ENCODE measurements around the gene CFAP221. TPM values are rescaled to one million over a fixed set of nuclear protein-coding genes. Genes with fewer than 3 reads are reported as not detected.
A peak's percentile ranks its signal among the peaks of the same experiment; 100 is the strongest.

Gene CFAP221
- total and polyA plus RNA-seq, 2 experiments from 2014 or later, result 0.42 to 0.65 TPM

DNA sequence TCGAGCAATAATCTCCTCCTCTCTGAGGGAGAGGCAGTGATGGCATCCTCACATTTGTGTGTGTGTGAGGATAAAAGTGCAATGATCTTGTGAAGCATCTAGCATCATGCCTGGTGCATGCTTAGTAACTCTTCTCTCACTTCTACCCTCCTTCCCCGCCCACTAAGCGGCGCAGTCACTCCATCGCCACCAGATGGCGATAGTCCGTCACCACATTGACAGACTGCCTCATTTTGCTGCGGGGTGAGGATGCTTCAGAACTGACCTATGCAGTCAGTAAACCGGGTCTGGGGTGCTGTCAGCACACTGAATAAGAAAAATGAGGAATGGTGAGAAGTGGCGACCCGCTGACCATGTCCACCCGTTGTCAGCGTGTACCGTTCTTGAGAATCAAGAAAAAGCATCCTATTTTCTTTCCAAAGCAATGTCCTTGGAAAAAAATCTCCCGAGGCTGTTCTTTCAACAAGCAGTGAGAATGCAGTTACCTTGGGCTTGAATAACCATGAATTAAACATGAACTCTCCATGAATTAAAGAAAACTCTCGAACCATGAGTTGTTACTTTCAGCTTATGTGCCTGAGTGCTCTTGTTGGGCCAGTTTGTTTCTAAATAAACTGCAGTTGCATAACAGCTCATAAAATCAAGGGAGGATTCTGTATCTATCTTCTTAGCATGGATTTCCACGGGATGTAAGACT is 97.5 kb downstream of the CFAP221 start:
- no peak overlapping the region for H2AFZ ChIP-seq
- no peaks in the 10 kb centered on the region for H3K9me3 Mint-ChIP-seq
- no peak for TF ChIP-seq STAT1 (IDR thresholded peaks at IDR 0.05; ENCODE audit: unreplicated experiment)
- no peak for TF ChIP-seq ETS1 (IDR thresholded peaks at IDR 0.05)
- no peak; the same call in 1 of the 2 replicates for TF ChIP-seq CREB1 (CRISPR knock-in tag; IDR thresholded peaks at IDR 0.05; ENCODE audit: low read depth)
- peak; percentile 97 to 99 for TF ChIP-seq CTCF (conservative IDR thresholded peaks at IDR 0.05; ENCODE audit: low read depth in 2 of 2)
- TF ChIP-seq EZH2phosphoT487 (IDR thresholded peaks at IDR 0.05; ENCODE audit: unreplicated experiment), result no peak
- no peak for TF ChIP-seq NANOG (IDR thresholded peaks at IDR 0.05; ENCODE audit: borderline replicate concordance)
- no peaks in the 10 kb centered on the region for H3K9me2 ChIP-seq (ENCODE audit: insufficient read depth)
- H3K36me3 ChIP-seq (ENCODE audit: insufficient read depth), result no peaks in the 10 kb centered on the region
- no peaks in the 10 kb centered on the region for H3K36me3 Mint-ChIP-seq (ENCODE audit: low read depth)
- peaks cover 23% of the 10 kb centered on the region for H3K4me1 Mint-ChIP-seq
- H3K4me3 Mint-ChIP-seq, result no peak overlapping the region
- H3F3A ChIP-seq (replicated peaks; ENCODE audit: low read depth), result no peaks in the 10 kb centered on the region
- peaks cover 7% of the 10 kb centered on the region for H3K27me3 Mint-ChIP-seq (ENCODE audit: insufficient read depth, low read depth, poor library complexity)
- DNase-seq (ENCODE audit: low spot score) (peak; percentile 91), ATAC-seq (peak; percentile 91)
- H3K27ac Mint-ChIP-seq, result no peak overlapping the region
- no peak overlapping the region for H3K27ac ChIP-seq (ENCODE audit: low read depth)
- no peaks in the 10 kb centered on the region for H3K27me3 ChIP-seq (ENCODE audit: insufficient read depth)
- peaks cover 17% of the 10 kb centered on the region for H3K4me1 ChIP-seq (ENCODE audit: insufficient read depth)
- no peaks in the 10 kb centered on the region for H4K20me1 ChIP-seq (replicated peaks; ENCODE audit: insufficient read depth)
- H3K79me2 ChIP-seq (replicated peaks; ENCODE audit: insufficient read depth), result no peaks in the 10 kb centered on the region
- H3K4me2 ChIP-seq, result no peak overlapping the region
- no peak overlapping the region for H3K4me3 ChIP-seq

DNA sequence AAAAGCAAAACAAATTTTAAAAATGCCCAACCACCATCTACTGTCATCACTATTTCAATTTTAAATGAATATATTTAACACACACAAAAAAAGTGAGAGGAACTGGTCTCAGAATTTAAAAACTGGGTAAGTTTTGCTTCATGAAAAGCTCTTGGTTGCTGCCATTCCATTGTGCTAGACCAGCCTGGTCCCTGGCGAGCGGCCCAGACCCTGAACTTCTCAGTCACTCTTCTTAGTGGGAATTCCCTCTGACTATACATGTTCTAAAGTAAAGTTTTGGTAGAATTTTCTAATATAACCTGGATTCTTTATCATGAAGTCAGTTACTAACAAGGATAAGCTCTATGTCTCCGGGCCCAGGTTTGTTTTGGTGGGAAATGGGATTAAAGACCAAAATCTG is 99.9 kb downstream of the CFAP221 start:
- Histone ChIP-seq H3K79me2 (replicated peaks; ENCODE audit: insufficient read depth) (no peaks in the 10 kb centered on the region), H3K36me3 (ENCODE audit: insufficient read depth) (no peaks in the 10 kb centered on the region), H3K4me2 (no peak overlapping the region), H2AFZ (no peak overlapping the region), H3K4me3 (no peak overlapping the region), H3K4me1 (ENCODE audit: insufficient read depth) (peaks cover 9% of the 10 kb centered on the region), H3K9me2 (ENCODE audit: insufficient read depth) (no peaks in the 10 kb centered on the region), H3K27ac (ENCODE audit: low read depth) (no peak overlapping the region), H4K20me1 (replicated peaks; ENCODE audit: insufficient read depth) (no peaks in the 10 kb centered on the region), H3K27me3 (ENCODE audit: insufficient read depth) (no peaks in the 10 kb centered on the region), H3F3A (replicated peaks; ENCODE audit: low read depth) (no peaks in the 10 kb centered on the region)
- DNase-seq (ENCODE audit: low spot score) (no peak), ATAC-seq (no peak)
- peaks cover 2% of the 10 kb centered on the region for H3K27me3 Mint-ChIP-seq (ENCODE audit: insufficient read depth, low read depth, poor library complexity)
- H3K4me1 Mint-ChIP-seq, result peaks cover 12% of the 10 kb centered on the region
- no peaks in the 10 kb centered on the region for H3K9me3 Mint-ChIP-seq
- no peaks in the 10 kb centered on the region for H3K36me3 Mint-ChIP-seq (ENCODE audit: low read depth)
- no peak overlapping the region for H3K4me3 Mint-ChIP-seq
- TF ChIP-seq POLR2AphosphoS5 (IDR thresholded peaks at IDR 0.05; ENCODE audit: low read depth), result no peak
- TF ChIP-seq CTCF (conservative IDR thresholded peaks at IDR 0.05; ENCODE audit: low read depth in 2 of 2), result no peak
- TF ChIP-seq, protein P1, sequence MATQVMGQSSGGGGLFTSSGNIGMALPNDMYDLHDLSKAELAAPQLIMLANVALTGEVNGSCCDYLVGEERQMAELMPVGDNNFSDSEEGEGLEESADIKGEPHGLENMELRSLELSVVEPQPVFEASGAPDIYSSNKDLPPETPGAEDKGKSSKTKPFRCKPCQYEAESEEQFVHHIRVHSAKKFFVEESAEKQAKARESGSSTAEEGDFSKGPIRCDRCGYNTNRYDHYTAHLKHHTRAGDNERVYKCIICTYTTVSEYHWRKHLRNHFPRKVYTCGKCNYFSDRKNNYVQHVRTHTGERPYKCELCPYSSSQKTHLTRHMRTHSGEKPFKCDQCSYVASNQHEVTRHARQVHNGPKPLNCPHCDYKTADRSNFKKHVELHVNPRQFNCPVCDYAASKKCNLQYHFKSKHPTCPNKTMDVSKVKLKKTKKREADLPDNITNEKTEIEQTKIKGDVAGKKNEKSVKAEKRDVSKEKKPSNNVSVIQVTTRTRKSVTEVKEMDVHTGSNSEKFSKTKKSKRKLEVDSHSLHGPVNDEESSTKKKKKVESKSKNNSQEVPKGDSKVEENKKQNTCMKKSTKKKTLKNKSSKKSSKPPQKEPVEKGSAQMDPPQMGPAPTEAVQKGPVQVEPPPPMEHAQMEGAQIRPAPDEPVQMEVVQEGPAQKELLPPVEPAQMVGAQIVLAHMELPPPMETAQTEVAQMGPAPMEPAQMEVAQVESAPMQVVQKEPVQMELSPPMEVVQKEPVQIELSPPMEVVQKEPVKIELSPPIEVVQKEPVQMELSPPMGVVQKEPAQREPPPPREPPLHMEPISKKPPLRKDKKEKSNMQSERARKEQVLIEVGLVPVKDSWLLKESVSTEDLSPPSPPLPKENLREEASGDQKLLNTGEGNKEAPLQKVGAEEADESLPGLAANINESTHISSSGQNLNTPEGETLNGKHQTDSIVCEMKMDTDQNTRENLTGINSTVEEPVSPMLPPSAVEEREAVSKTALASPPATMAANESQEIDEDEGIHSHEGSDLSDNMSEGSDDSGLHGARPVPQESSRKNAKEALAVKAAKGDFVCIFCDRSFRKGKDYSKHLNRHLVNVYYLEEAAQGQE (IDR thresholded peaks at IDR 0.05; ENCODE audit: unreplicated experiment), result no peak
- no peak for TF ChIP-seq CREB1 (CRISPR knock-in tag; IDR thresholded peaks at IDR 0.05; ENCODE audit: low read depth)
- no peak for TF ChIP-seq EZH2phosphoT487 (IDR thresholded peaks at IDR 0.05; ENCODE audit: unreplicated experiment)
- TF ChIP-seq ETS1 (IDR thresholded peaks at IDR 0.05), result no peak
- no peak for TF ChIP-seq EZH2 (IDR thresholded peaks at IDR 0.05; ENCODE audit: low read depth, unreplicated experiment)
- no peak for TF ChIP-seq ZNF114 (CRISPR knock-in tag; IDR thresholded peaks at IDR 0.05)
- no peak overlapping the region for H3K27ac Mint-ChIP-seq

Measured in GM23338 (cell line).